Stimulated activated CD8-positive, alpha-beta memory T cell treated with anti-CD3 and anti-CD28 coated beads, Interleukin-15, amount 100 ng/mL, for 4 hours (primary cell): Measurements from ENCODE around the gene ZNF785.
"Not testable (repeated sequence)": the region's sequence is repeated elsewhere in the genome, so short reads cannot be mapped to it uniquely, and the experiment has no call there.

ENCODE experiments used
- DNase-seq, 2 donors: peaks; one replicate each; pipeline ENCODE4 v3.0.0-alpha.2; 2020; ENCODE audit warnings: low read depth in 2 of 2

Gene ZNF785

DNA sequence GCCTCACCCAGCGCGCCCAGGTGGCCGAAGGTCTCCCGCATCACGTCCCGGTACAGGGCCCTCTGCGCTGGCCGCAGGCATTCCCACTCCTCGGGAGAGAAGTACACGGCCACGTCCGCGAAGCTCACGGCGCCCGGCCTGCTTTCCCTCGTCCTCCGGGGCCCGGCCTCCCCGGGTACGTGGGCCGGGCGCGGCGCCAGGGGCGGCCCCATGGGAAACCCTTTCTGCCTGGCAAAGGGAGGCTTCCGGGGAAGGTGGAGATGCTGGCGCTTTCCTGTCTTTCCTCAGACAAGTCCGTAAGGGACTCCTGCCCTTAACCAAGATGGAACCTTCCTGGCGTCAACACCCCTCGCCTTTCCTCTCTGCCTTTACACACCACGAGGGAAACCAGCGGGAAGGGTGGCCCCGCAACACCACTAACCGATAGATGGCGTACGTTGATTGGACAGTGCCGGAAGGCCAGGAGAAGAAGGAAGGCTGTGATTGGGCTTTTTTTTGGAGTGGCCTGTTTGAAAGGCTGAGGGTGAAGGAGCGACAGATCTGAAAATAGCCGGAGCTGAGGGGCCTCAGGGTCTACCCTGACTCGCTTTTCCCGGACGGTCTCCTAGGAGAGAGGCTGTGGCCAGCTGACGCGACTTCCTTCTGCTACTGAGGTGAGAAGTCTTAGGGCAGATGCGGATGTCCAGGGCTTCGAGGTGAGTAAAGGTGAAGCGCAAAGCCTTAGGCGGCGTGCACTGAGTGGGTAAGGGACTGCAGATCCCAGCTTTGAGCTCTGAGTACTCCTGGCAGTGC lies at the start of gene ZNF785:
Gene ZNF785 (minus strand): TSS at position 298 of the 792 bp plus-strand sequence. CDS start 86 bp downstream, at position 212.
- peak; percentile 77 to 91 for DNase-seq

DNA sequence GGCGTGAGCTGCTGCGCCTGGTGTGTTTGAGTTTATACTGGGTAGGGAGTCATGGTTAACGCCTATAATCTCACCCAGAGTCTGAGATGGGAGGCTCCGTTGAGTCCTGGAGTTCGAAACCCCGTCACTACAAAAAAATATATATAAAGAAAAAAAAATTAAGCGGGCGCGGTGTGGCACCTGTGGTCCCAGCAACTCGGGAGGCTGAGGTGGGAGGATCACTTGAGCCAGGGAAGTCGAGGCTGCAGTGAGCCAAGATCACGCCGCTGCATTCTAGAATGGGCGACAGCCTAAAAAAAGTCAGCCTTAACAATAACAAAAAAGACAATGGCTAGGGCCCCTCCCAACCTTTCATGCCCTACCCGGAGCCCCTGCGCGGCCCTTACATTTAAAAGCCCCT lies 48.0 kb upstream of the ZNF785 start:
- no peak for DNase-seq

DNA sequence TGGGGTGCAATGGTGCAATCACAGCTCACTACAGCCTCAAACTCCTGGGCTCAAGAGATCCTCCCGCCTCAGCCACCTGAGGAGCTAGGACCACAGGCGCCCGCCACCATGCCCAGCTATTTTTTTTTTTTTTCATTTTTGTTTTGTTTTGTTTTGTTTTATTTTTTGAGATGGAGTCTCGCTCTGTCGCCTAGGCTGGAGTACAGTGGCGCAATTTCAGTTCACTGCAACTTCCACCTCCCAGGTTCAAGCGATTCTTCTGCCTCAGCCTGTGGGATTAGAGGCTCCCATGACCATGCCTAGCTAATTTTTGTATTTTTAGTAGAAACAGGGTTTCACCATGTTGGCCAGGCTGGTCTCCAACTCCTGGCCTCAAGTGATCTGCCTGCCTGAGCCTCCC lies 47.0 kb upstream of the ZNF785 start:
- DNase-seq = not testable (repeated sequence)

DNA sequence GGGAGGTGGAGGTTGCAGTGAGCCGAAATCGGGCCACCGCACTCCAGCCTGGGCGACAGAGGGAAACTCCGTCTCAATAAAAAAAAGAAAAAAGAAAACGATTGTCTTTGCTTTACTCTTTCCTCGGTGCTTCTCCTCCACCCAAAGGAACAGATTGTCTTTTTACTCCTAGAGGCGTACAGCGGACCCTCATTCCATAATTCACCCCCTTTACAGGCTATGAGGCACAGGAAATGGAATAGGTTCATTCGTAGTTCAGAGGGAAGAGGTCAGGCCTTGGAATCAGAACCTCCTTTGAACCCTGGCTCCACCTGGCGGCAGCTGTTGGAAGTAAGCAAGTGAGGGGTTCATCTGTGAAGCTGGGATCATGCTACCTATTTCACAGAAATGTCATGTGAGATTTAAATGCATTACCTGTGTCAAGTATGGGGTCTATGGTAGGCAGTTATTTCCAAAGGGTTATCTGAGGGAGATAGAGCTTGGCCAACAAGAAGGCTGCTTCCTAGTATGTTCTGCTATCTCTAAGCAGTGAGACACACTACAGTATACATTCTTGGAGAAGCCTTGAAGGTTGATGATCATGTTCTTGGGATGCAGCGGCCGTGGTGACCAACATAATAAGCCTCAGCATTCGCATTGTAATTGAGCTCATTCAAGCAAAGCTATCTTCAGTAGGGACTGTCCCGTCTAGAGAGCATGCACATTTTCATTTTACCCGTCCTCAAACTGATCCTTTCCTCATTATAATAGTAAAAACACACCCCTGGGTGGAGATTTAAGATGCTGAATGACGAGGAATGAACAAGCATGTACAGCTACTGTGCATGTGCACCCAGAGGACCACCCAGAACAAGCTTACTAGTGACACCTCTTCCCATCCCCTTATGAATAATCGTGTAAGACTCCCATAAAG lies 43.4 kb upstream of the ZNF785 start:
- peak; percentile 47 to 74 for DNase-seq

DNA sequence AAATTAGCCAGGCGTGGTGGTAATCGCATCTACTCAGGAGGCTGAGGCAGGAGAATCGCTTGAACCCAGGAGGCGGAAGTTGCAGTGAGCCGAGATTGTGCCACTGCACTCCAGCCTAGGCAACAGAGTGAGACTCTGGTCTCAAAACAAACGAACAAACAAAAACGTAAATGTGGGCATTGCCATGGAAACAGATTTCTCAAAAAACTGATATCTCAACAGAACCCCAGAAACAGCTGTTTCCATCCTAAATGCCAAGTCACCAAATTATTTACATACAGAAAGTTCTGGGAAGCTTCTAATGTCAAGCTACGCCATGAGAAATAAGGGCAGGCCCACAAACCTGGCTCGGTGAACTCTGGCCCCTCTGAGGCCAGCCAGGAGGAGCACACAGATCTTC lies 40.7 kb upstream of the ZNF785 start:
- no peak for DNase-seq

DNA sequence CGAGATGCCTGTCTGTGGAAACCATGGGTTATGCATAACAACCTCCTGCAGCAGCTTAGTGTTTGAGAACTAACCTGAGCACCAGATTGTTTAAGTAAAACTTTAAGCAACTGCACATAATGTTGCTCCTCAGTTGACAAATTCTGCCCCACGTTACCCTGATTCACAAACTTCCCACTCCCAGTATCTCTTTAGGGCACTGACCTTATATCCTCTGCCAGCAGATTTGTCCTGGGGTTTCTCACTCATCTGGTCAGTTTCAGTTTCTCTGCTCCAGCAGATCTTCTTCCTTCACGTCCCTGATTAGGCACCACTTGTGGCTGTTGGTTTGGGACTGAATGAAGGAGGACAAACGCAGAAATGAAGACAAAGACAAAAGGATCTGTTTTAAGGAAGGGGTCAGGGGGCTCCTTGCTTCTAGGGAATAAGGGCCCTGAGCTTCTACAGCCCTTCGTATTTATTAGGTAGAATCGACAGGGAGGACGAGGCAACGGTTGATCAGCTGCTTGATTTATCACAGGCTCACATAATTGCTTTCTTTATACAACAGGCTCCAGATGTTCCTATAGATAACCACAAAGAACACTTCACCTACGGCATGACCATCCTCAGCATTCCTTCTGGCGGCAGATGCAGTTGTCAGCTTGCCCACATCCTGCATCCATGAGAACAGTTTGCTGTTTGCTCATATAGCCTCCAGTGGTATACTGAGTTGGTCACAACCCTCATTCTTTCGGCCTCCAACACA lies 38.2 kb upstream of the ZNF785 start:
- no peak for DNase-seq

DNA sequence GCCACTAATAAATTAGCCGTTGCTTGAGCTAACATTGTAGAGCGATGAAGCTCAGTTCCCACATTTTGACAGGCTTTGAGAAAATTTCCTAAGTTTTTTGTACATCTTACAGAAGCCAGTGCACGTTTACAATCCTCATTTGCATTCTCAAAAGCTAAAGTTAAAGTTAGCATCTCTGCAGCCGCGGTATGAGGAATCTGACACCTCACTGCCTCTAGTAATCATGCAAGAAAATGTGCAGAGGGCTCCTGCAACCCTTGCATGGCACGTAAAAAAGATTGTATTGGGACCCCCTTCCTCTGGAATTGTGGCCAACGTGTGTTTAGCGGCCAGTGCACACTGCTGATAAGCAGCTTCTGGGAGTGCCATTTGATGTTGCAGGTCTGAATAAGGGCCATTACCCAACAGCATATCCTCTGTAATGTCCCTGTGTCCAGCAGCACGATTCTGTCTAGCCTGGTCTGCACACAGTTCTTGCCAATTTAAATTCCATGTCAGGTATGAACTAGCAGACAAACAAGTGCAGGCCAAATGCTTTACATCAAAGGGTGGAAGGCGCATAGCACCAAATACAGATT lies 37.0 kb upstream of the ZNF785 start:
- DNase-seq = no peak

DNA sequence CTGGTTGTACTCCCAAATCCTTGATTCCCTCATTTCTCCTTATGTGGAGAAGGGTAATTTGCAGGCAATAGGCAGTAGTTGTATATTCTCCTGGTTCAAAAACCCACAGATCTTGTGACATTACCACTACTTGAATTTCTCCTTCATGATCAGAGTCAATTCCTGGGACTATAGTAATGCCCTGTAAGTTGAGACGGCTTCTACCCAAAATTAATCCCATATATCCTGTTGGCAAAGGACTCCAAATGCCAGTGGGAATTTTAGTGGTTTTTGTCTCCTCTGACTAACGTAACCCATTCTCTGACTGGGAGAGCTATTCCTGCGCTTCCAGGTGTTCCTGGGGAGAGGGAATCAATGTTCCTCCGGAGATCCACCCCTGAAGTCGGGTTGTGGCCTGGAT lies 36.3 kb upstream of the ZNF785 start:
- DNase-seq = no peak

DNA sequence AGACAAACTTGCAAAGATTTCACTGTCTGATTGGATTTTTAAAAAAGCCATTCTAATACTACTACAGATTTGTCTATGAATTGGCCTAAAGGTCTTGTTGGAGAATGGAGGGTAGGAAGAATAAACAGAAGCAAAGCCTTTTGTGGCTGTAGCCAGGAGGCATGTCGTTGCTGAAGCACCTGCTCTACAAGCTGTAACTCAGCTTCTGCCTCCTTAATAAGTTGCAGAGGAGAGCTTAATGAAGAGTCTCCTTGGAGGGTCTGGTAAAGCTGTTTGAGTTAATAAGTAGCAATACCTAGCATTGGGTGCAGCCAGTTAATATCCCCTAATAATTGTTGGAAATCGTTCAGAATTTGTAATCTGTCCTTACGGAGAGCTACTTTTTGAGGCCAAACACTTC lies 34.7 kb upstream of the ZNF785 start:
- no peak for DNase-seq

DNA sequence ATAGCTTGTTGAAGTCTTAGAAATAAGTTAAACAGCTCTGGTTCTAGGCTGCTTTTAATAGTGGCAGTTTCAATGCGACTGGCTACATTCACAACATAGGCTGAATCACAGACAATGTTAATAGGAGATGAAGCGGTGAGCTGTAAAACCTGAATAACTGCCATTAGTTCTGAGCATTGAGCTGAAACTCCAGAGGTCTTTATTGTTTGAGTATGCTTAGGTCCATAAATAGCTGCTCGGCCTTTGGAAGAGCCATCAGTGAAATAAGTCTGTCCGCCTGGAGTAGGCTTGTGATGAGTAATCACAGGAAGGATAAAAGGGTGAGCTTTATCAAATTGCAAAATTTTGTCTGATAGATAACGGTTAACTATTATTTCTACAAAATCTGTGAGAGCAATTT lies 34.1 kb upstream of the ZNF785 start:
- DNase-seq = no peak

DNA sequence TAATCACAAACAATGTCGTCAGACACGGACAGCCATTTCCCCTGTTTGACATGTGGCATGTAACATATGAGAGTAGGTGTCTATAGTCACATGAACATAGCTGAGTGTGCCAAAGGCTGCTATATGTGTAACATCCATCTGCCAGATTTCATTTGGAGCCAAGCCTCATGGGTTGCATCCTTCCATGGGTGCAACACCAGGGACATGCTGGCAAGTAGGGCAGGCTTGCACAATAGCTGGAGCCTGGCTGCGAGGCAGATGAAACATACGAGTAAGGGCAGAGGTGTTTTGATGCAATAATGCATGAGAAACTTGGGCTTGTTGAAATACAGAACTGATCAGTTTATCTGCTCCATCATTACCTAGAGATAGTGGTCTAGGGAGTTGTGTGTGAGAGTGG lies 33.7 kb upstream of the ZNF785 start:
- DNase-seq = no peak

DNA sequence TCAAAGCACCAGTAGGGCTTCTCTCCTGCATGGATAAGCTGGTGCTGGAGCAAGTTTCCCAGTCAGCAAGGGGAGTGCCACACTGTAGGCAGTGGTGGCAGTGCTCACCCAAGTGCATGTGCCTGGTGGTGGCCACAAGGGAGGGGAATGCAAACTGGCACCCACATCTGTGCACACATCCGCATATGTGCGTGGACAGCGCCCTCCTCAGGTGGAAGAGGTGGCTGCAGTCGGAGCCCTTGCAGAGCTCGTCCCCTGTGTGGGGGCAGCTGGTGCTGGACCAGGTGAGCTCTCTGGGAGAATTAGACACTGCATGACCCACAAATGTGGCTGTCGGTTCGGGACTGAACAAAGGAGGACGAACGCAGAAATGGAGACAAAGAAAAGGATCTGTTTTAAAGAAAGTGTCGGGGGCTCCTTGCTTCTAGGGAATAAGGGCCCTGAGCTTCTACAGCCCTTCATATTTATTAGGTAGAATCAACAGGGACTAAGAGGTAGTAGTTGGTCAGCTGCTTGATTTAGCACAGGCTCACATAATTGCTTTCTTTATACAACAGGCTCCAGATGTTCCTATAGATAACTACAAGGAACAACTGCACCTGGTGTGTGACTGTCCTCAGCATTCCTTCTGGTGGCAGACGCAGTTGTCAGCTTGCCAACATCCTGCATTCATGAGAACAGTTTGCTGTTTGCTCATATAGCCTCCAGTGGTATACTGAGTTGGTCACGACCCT lies 30.0 kb upstream of the ZNF785 start:
- DNase-seq = peak; percentile 13 to 18

DNA sequence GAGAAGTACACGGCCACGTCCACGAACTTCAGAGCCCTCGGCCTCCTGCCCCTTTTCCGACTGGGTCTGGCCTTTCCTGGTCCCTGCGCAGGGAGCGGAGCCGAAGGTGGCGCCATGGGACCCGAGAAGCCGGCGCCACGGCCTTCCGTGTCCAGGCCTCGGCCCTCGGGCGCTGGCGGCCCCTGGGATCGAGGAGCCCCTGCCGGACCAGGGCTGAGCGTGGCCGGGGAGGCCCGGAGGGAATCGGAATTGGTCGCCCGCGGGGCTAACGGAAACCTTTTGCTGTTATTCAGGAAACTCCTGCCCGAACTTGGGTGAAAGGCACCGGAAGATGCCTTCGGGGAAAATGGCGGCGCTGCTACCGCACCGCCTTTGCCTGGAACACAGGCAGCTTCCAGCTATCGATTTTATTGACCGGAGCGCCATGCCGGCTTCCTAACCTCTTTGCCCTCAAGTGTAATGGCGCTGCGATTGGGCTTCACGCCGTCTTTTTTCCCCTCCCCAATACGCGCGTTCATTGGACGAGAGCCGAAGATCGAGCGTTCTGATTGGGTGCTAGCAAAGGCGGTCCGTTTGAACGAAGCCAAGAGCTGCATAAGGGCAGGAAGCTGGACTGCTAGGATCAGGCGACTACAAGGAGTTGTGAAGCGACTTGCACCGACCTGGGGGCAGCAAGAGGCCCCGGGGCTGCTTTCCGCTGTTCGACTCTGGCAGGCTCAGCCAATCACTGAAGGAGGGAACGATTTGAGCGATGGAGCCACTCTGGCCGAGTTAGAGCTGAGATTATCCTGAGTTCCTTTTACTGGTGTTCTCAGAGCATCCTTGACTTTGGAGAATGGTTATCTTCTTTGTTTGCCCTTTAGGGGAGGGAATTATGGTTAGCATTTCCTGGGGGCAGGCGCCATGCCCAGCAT lies 24.7 kb upstream of the ZNF785 start, which contains the start of gene ZNF689:
Gene ZNF689 (minus strand): TSS at position 464 of the 914 bp plus-strand sequence. CDS start 348 bp downstream, at position 116.
- DNase-seq = peak; percentile 84 to 89

DNA sequence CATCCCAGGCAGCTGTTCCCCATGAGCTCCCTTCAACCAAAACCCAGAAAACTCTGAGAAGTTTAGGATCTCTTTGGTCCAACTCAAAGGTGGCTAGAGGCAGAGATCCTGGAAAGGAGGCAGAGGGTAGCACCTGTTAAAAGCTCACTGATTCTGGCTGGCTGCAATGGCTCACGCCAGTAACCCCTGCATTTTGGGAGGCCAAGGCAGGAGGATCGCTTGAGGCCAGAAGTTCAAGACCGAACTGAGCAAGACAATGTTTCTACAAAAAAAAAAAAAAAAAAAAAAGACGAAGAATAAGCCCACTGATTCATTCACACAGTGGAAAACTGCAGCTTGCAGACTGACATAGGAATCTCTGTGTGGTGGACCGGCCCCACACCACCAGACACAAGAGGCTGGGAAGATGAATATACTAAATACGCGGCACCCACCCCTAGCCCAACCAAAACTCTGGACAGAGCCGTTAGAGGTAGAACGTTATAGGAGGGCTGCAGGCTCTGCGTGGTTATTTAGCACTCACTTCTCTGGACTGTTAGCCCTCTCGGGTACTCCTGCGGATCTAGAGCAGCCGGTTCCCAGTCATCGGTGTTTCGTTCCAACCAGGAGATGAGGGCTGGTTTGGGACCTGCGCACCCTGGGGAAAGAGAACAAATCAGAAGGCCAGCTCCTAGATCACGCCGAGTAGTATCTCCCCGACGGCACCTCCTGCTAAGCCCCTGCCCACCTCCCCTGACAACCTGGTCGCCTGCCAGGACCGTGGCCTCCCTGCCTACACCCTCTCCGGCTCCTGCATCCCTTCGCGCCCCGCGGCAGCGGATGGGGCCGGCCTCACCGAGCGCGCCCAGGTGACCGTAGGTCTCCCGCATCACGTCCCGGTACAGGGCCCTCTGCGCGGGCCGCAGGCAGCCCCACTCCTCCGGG lies 23.8 kb upstream of the ZNF785 start:
- no peak for DNase-seq

DNA sequence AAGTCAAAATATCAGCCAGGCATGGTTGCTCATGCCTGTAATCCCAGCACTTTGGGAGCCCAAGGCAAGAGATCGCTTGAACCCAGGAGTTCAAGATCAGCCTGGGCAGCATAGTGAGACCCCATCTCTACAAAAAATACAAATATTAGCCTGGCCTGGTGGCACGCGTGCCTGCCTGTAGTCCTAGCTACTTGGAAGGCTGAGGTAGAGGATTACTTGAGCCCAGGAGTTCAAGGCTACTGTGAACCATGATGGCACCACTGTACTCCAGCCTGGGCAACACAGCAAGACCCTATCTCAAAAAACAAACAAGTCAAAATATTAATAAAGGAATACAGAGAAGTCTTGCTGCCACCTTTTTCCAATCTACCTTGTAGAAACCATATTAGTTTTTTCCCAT lies 20.5 kb upstream of the ZNF785 start:
- DNase-seq = no peak

DNA sequence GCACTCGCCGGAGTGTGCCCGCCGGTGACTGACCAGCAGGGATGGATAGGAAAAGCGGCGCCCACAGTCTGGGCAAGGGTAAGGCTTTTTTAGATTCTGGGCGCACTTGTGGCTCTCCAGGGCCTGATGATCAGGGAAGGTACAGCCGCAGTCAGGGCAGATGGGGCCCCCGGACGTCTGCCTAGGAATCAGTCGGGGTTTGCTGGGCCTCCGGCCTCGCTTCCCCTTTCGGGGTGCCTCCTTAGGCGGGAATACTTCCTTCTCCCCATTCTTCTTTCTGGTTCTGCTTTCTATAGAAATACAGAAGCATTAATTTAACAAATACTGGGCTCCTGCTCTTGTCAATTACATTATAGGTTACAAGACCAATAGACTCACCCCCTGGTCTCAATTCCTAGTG lies 19.7 kb upstream of the ZNF785 start:
- DNase-seq = no peak

DNA sequence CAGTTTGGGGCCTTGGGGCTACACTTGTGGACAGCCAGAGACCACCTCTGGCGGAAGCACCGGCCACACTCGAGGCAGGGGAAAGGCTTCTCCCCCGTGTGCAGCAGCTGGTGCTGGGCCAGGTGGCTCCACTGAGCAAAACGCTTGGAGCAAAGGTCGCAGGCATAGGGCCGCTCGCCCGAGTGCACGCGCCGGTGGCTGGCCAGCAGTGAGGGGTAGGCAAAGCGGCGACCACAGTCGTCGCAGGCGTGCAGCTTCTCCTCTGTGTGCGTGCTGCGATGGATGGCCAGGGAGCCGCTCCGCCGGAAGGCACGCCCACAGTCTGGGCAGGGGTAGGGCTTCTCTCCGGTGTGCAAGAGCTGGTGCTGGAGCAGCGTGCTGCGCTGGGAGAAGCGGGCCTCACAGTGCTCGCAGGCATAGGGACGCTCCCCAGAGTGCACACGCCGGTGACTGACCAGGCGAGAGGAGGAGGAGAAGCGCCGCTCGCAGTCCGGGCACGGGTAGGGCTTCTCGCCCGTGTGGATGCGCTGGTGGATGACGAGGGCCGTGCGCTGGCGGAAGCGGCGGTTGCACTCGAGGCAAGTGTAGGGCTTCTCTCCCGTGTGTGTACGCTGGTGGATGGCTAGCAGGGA lies 18.9 kb upstream of the ZNF785 start:
- no peak for DNase-seq

DNA sequence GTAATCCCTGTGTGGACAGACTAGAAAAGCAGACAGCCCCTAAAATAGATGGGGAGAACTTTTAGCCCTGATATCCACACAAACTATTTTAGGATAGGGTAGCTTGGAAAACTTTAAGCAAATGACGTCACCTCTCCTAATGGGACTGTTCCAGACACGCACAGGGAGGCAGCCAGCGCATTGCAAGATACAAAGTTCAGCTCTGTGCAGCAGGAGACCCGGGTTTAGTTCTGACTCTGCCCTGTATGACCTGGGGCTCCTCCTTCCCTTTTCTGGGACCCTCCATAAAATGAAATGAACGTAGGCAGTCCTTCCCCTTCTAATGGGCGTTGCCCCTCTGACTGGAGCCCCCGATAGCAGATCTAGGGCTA lies 18.4 kb upstream of the ZNF785 start:
- DNase-seq = no peak
